ENCODE measurements around the gene ABCC10.

ABCC10 gene

DNA sequence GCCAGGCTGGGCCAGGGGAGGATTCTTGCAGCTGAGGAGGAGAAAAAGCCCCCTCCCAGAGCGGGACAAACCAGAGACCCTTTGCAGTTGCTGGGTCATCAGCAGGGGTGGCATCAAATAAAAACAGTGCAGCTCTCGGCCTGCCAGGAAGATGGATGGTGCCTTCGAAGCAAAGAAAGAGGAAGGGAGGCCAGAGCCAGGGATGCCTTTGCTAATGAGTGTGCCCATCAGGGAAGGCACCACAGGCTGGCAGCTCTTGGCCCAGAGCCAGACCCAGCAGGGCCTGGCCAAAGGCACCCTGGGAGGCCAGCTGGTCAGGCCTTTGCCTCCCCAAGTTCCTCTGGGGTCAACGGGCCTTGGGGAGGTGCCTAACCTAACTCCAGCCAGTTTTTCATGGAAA, 31.6 kb upstream of the ABCC10 start:
- Histone ChIP-seq H3K9me3 (no peaks in the 10 kb centered on the region), H3K4me1 (peaks cover 8% of the 10 kb centered on the region), H3K27me3 (no peaks in the 10 kb centered on the region), H3K4me3 (ENCODE audit: low read depth, low read length) (no peak overlapping the region), H3K36me3 (no peaks in the 10 kb centered on the region)
- TF ChIP-seq, protein P1, sequence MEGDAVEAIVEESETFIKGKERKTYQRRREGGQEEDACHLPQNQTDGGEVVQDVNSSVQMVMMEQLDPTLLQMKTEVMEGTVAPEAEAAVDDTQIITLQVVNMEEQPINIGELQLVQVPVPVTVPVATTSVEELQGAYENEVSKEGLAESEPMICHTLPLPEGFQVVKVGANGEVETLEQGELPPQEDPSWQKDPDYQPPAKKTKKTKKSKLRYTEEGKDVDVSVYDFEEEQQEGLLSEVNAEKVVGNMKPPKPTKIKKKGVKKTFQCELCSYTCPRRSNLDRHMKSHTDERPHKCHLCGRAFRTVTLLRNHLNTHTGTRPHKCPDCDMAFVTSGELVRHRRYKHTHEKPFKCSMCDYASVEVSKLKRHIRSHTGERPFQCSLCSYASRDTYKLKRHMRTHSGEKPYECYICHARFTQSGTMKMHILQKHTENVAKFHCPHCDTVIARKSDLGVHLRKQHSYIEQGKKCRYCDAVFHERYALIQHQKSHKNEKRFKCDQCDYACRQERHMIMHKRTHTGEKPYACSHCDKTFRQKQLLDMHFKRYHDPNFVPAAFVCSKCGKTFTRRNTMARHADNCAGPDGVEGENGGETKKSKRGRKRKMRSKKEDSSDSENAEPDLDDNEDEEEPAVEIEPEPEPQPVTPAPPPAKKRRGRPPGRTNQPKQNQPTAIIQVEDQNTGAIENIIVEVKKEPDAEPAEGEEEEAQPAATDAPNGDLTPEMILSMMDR (IDR thresholded peaks at IDR 0.05; ENCODE audit: low read depth, low read length), result no peak
- no peak for DNase-seq

DNA sequence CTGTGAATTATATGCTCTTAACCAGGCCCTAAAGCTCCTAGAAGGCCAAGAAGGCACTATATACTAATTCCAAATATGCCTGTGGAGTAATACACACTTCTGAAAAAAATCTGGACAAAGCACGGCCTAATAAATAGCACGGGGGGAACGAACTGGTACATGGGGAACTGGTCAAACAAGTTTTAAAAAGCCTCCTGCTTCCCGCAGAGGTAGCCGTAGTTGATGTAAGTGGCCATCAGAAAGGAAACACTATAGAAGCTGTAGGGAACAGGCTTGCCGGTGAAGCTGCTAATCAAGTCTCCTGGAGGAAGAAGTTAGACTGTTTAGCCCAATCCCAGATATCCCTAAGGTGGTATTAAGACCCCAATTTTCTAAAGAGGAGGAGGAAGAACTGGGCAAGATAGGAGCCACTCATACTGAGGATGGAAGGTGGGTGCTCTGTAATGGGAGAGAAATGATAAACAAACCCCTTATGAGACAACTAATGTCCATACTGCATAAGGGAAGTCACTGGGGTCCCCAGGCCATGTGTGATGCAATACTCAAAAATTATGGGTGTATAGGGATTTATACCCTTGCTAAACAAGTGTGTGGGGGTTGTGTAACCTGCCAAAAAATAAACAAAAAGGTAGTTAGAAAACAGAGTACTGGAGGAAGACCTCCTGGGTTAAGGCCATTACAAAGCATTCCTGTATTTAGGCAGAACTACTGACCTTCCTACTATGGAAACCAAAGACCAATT, 30.8 kb upstream of the ABCC10 start:
- H3K4me3 ChIP-seq (ENCODE audit: low read depth, low read length), result no peak overlapping the region
- H3K36me3 ChIP-seq, result no peaks in the 10 kb centered on the region
- DNase-seq, result no peak
- H3K27me3 ChIP-seq, result no peaks in the 10 kb centered on the region
- peaks cover 2% of the 10 kb centered on the region for H3K4me1 ChIP-seq
- no peaks in the 10 kb centered on the region for H3K9me3 ChIP-seq
- TF ChIP-seq, protein P1 (IDR thresholded peaks at IDR 0.05; ENCODE audit: low read depth, low read length), result no peak

DNA sequence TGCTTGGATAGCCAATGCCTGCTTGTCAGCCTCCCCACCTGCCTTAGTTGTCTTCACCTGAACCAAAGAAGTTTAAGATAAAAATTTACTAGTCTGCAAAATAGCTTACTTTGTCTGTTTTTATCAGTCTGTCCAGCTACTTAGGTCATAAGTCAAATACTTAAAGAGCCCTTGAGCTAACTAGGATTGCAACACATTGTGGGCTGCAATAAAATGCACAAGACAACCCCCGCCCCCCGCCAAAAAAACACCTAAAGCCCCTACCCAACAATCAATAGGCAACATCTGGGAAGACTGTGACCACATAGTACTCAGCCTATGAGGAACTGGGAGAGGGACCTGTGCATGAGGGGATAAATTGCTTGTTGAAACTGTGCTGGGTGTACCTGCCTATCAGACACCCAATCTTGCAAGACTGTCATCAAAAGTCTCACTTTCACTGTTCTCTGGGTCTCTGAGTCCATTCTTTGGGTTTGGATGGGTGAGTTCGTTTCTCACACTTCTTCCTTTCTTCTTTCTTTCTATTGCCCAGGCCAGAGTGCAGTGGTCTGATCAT, 27.3 kb upstream of the ABCC10 start:
- Histone ChIP-seq H3K4me1 (no peaks in the 10 kb centered on the region), H3K4me3 (ENCODE audit: low read depth, low read length) (no peak overlapping the region), H3K9me3 (no peaks in the 10 kb centered on the region), H3K36me3 (no peaks in the 10 kb centered on the region), H3K27me3 (no peaks in the 10 kb centered on the region)
- DNase-seq, result no peak
- TF ChIP-seq, protein P1 (IDR thresholded peaks at IDR 0.05; ENCODE audit: low read depth, low read length), result no peak

DNA sequence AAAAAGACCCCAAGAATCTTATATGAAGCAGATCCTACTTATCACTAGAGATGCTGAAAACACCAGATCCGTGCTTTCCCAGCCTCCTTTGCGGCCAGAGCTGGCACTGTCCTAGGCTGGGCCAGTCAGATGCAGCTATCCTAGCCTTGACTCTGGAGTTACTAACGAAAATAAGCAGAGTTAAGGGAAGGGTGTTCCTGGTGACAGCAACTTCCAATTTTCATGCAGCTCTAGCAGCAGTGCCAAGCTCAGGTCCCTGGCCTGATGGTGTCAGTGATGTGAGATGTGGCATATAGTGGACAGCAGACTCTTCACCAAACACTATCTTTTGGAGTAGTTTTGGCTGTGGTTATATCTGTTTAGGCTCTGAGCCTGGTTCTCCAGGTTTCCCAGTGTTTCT, 25.6 kb upstream of the ABCC10 start:
- TF ChIP-seq, protein P1 (IDR thresholded peaks at IDR 0.05; ENCODE audit: low read depth, low read length), result no peak
- no peaks in the 10 kb centered on the region for H3K4me1 ChIP-seq
- H3K9me3 ChIP-seq, result no peaks in the 10 kb centered on the region; the same call in 1 of the 2 replicates
- DNase-seq, result no peak
- H3K36me3 ChIP-seq, result no peaks in the 10 kb centered on the region
- no peaks in the 10 kb centered on the region for H3K27me3 ChIP-seq
- H3K4me3 ChIP-seq (ENCODE audit: low read depth, low read length), result no peak overlapping the region

DNA sequence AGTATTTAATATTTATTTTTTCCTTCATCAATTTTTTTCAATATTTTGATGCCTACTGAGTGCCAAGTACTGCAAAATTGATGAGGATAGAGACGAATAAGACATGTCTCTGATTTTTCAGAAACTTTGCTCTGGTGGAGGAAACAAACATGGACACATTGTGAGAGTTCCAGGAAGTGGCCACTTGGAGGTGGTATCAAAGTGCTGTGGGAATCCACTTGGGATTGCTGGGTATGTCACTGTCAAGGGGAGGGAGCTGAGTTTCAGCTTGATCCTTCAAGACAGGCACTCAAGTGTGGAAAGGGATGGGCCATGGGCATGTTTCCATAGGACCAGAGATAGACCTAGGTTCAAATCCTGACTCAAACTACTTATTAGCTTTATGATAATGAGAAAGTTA, 24.5 kb upstream of the ABCC10 start:
- Histone ChIP-seq H3K27me3 (no peaks in the 10 kb centered on the region), H3K36me3 (no peaks in the 10 kb centered on the region), H3K4me1 (no peaks in the 10 kb centered on the region), H3K9me3 (no peaks in the 10 kb centered on the region; the same call in 1 of the 2 replicates), H3K4me3 (ENCODE audit: low read depth, low read length) (no peak overlapping the region)
- no peak for DNase-seq
- TF ChIP-seq, protein P1 (IDR thresholded peaks at IDR 0.05; ENCODE audit: low read depth, low read length), result peak; percentile 14; the same call in 1 of the 2 replicates

DNA sequence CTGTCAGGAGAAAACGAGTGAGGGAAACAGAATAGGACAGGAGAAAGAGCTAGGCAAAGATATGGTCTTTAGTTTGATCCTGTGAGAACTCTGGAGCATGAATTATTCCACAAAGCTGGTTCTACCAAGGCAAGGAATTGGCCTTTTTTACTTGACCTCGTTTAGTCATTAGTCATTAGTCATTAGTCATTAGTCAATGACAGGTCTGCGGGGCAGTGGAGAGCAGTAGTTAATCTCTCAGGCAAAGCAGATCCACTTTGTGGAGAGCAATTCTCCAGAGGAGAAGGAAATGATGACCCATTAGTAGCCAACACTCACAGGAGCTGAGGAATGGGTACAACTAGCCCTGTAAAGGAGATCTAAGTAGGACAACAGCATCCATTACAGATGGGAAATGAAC, 22.0 kb upstream of the ABCC10 start:
- Histone ChIP-seq H3K4me1 (no peaks in the 10 kb centered on the region), H3K9me3 (no peaks in the 10 kb centered on the region; the same call in 1 of the 2 replicates), H3K36me3 (no peaks in the 10 kb centered on the region), H3K4me3 (ENCODE audit: low read depth, low read length) (no peak overlapping the region), H3K27me3 (no peaks in the 10 kb centered on the region)
- TF ChIP-seq, protein P1 (IDR thresholded peaks at IDR 0.05; ENCODE audit: low read depth, low read length), result no peak
- DNase-seq, result no peak

Measured in BE2C (cell line).